GM19438 (cell line): ENCODE measurements around the gene ZNF138.
"Not testable (repeated sequence)": the region's sequence is repeated elsewhere in the genome, so short reads cannot be mapped to it uniquely, and the experiment has no call there.

Experiments used
- ATAC-seq: cut with Tn5 transposase; IDR thresholded peaks from one replicate; pipeline ENCODE4 v1.9.1; 2021; ENCODE audit warnings: low read depth; ENCODE audit not compliant: unreplicated experiment

Gene ZNF138

GRCh38 chr7:64794171-64794844 is at the start of gene ZNF138:
Gene ZNF138, plus strand, starts transcription at chr7:64794428. Its CDS starts 141 bp downstream, at chr7:64794569.
- ATAC-seq, result peak; percentile 100

GRCh38 chr7:64744680-64745079 is 49.5 kb upstream of the ZNF138 start:
- ATAC-seq, result no peak

- ATAC-seq, result no peak
These were observed 46.4 kb upstream of the ZNF138 start for GRCh38 chr7:64747802-64748201.

GRCh38 chr7:64753032-64753431 is 41.2 kb upstream of the ZNF138 start:
- no peak for ATAC-seq

GRCh38 chr7:64755865-64756264 is 38.4 kb upstream of the ZNF138 start:
- no peak for ATAC-seq

- ATAC-seq, result no peak
These were observed 36.1 kb upstream of the ZNF138 start for GRCh38 chr7:64758151-64758550.

- ATAC-seq, result no peak
These were observed 25.4 kb upstream of the ZNF138 start for GRCh38 chr7:64768824-64769223.

- no peak for ATAC-seq
These were observed 19.9 kb upstream of the ZNF138 start for GRCh38 chr7:64774204-64774842.

- ATAC-seq, result no peak
These were observed 18.9 kb upstream of the ZNF138 start for GRCh38 chr7:64775289-64775688.

- ATAC-seq, result not testable (repeated sequence)
These were observed 9.4 kb upstream of the ZNF138 start for GRCh38 chr7:64784842-64785241.

- ATAC-seq, result no peak
These were observed 6.9 kb upstream of the ZNF138 start for GRCh38 chr7:64787295-64787694.

- ATAC-seq, result not testable (repeated sequence)
These were observed 5.0 kb upstream of the ZNF138 start for GRCh38 chr7:64789241-64789640.

GRCh38 chr7:64793106-64793755 is 997 bp upstream of the ZNF138 start:
- no peak for ATAC-seq

GRCh38 chr7:64795176-64795575 is 948 bp downstream of the ZNF138 start:
- ATAC-seq, result no peak

GRCh38 chr7:64799169-64799568 is 4.9 kb downstream of the ZNF138 start:
- not testable (repeated sequence) for ATAC-seq

GRCh38 chr7:64802699-64803098 is 8.5 kb downstream of the ZNF138 start:
- no peak for ATAC-seq

- no peak for ATAC-seq
These were observed 13.6 kb downstream of the ZNF138 start for GRCh38 chr7:64807731-64808365.

GRCh38 chr7:64811767-64812166 is 17.5 kb downstream of the ZNF138 start:
- no peak for ATAC-seq

GRCh38 chr7:64830926-64831325 is 36.7 kb downstream of the ZNF138 start:
- ATAC-seq, result no peak

- no peak for ATAC-seq
These were observed 37.9 kb downstream of the ZNF138 start for GRCh38 chr7:64832136-64832535.

GRCh38 chr7:64834989-64835388 is 40.8 kb downstream of the ZNF138 start:
- ATAC-seq, result no peak
